Stomach smooth muscle (tissue), 2 donors: Measurements from ENCODE around the gene CLN5.

Experiments used
- H3K27ac ChIP-seq: one replicate; pipeline ENCODE4 v1.7.0; 2013; ENCODE audit warnings: mild to moderate bottlenecking, low read length, inconsistent platforms
- H3K27me3 ChIP-seq, 2 donors: one replicate each; pipeline ENCODE4 v1.7.0; 2013; ENCODE audit warnings: low read length in 2 of 2; ENCODE audit not compliant: insufficient read depth in 2 of 2, control insufficient read depth in 1 of 2
- H3K36me3 ChIP-seq, 2 donors: one replicate each; pipeline ENCODE4 v1.7.0; 2013; ENCODE audit warnings: low read length in 2 of 2; ENCODE audit not compliant: control insufficient read depth in 2 of 2, insufficient read depth in 2 of 2
- H3K4me1 ChIP-seq: one replicate; pipeline ENCODE4 v1.7.0; 2013; ENCODE audit warnings: low read length; ENCODE audit not compliant: control insufficient read depth, insufficient read depth
- H3K4me3 ChIP-seq, 2 donors: one replicate each; pipeline ENCODE4 v1.7.0; 2013; ENCODE audit warnings: low read length in 2 of 2
- H3K9ac ChIP-seq, 2 donors: one replicate each; pipeline ENCODE4 v1.7.0; 2013; ENCODE audit warnings: low read length in 2 of 2, mild to moderate bottlenecking in 1 of 2
- H3K9me3 ChIP-seq, 2 donors: one replicate each; pipeline ENCODE4 v1.7.0; 2013; ENCODE audit warnings: low read length in 2 of 2; ENCODE audit not compliant: control insufficient read depth in 2 of 2
- donor health status: healthy.
- donor health status: Pancreatic carcinoma.

CLN5 gene

DNA sequence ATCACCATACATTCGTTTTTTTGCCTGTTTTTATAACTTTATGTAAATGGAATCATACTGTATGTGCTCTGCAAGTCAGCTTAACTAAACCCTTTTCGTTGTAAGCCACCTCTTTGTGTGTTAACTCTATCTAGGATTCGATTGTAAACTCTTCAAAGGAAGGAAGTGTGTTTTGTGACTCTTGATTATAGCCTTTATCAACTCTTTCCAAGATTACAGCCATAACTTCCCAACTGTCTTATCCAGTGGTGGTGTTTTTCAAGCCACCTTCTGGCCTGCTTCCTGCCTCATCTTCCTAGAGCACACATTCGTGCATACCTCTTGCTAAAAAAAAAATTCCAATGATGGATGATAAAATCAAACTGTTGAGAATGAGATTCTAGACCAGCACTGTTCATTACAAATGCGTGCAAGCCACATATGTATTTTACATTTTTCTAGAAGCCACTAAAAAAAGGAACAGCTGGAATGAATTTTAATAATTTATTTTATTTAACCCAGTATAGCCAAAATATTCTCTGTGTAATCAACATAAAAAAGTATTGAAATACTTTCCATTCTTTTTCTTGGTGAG lies 47.1 kb downstream of the CLN5 start:
- H3K27me3 ChIP-seq: no peaks in the 10 kb centered on the region
- no peak overlapping the region for H3K27ac ChIP-seq
- no peaks in the 10 kb centered on the region for H3K36me3 ChIP-seq
- no peak overlapping the region for H3K4me3 ChIP-seq
- H3K4me1 ChIP-seq: no peaks in the 10 kb centered on the region
- H3K9me3 ChIP-seq: no peaks in the 10 kb centered on the region
- no peak overlapping the region for H3K9ac ChIP-seq

DNA sequence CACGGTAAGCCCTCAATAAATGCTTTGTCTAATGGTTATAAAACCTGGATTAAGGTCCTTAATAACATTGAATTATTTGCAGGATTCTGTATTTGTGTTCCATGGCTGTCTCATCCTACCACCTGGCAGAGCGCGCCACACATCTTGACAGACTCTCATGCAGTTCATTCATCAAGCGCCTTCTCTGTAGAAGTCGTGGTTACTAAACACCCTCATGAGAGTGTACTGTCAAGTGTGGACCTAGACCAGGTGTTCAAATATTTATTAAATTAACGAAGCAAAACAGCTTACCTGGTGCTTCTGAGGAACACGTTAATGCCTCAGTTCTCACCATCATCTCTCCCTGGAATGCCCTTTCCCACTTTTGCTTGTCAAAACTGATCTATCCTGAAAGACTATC lies 48.2 kb downstream of the CLN5 start:
- Histone ChIP-seq H3K9me3 (no peaks in the 10 kb centered on the region), H3K9ac (no peak overlapping the region), H3K27ac (no peak overlapping the region), H3K4me1 (no peaks in the 10 kb centered on the region), H3K36me3 (peaks cover 0 to under 1% of the 10 kb centered on the region in 2 donors), H3K27me3 (no peaks in the 10 kb centered on the region), H3K4me3 (no peak overlapping the region)

GRCh38 chr13:77040835-77041234 lies 49.0 kb downstream of the CLN5 start:
- Histone ChIP-seq H3K4me1 (no peaks in the 10 kb centered on the region), H3K4me3 (no peak overlapping the region), H3K9me3 (no peaks in the 10 kb centered on the region), H3K27me3 (no peaks in the 10 kb centered on the region), H3K36me3 (peaks cover 0 to 4% of the 10 kb centered on the region in 2 donors), H3K27ac (no peak overlapping the region), H3K9ac (no peak overlapping the region)

DNA sequence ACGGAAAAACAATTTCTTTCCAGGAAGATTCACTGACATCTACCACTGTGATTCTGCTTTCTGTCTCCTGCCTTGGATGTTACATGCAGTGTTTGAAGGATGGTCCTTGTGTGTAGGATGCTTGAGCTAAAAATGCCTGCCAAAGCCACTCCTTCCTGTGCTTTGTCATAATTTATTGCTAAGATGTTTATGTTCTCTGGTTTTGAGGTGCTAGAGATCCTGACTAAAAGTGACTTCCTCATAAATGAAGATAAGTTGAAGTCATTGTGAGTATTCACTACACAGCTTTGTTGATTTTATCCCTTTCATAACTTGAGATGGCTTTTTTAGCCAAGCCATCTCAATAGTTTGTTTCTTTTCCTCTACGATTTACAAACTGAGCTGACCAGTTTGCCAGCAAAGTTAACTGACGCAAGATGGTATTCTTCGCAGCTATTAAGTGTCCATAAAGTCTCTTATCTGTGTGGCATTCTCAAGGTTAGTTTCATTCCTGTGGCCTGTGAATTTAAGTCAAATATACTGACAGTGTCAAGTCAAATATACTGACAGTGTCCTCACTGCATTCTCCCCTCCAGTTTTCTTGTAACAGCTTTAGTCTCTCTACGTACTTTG lies 50.8 kb downstream of the CLN5 start:
- no peaks in the 10 kb centered on the region for H3K9me3 ChIP-seq
- H3K36me3 ChIP-seq: peaks cover 0 to 4% of the 10 kb centered on the region in 2 donors
- H3K9ac ChIP-seq: no peak overlapping the region
- no peak overlapping the region for H3K4me3 ChIP-seq
- H3K4me1 ChIP-seq: no peaks in the 10 kb centered on the region
- H3K27ac ChIP-seq: no peak overlapping the region
- H3K27me3 ChIP-seq: no peaks in the 10 kb centered on the region

- Histone ChIP-seq H3K36me3 (peaks cover 16 to 23% of the 10 kb centered on the region in 2 donors), H3K4me3 (no peak overlapping the region), H3K27me3 (no peaks in the 10 kb centered on the region), H3K9ac (no peak overlapping the region), H3K4me1 (no peaks in the 10 kb centered on the region), H3K27ac (no peak overlapping the region), H3K9me3 (no peaks in the 10 kb centered on the region)
These were observed 55.9 kb downstream of the CLN5 start for GRCh38 chr13:77047649-77048343.

- Histone ChIP-seq H3K9me3 (no peaks in the 10 kb centered on the region), H3K27ac (no peak overlapping the region), H3K36me3 (peaks cover 18 to 25% of the 10 kb centered on the region in 2 donors)
These were observed 56.8 kb downstream of the CLN5 start for GRCh38 chr13:77048681-77049080.

GRCh38 chr13:77053192-77053591 lies 61.3 kb downstream of the CLN5 start:
- no peak overlapping the region for H3K9ac ChIP-seq

More at GRCh38 chr13:77048681-77049080, 56.8 kb downstream of the CLN5 start:
- H3K9ac ChIP-seq: no peak overlapping the region
- H3K27me3 ChIP-seq: no peaks in the 10 kb centered on the region
- H3K4me3 ChIP-seq: no peak overlapping the region
- H3K4me1 ChIP-seq: no peaks in the 10 kb centered on the region

More at GRCh38 chr13:77053192-77053591, 61.3 kb downstream of the CLN5 start:
- Histone ChIP-seq H3K36me3 (peaks cover 37 to 53% of the 10 kb centered on the region in 2 donors), H3K4me1 (no peaks in the 10 kb centered on the region), H3K4me3 (no peak overlapping the region), H3K9me3 (no peaks in the 10 kb centered on the region), H3K27me3 (no peaks in the 10 kb centered on the region), H3K27ac (no peak overlapping the region)
